ENCODE results near the gene EIF6.
"Not testable (repeated sequence)": the region's sequence is repeated elsewhere in the genome, so short reads cannot be mapped to it uniquely, and the experiment has no call there.

EIF6 gene

DNA sequence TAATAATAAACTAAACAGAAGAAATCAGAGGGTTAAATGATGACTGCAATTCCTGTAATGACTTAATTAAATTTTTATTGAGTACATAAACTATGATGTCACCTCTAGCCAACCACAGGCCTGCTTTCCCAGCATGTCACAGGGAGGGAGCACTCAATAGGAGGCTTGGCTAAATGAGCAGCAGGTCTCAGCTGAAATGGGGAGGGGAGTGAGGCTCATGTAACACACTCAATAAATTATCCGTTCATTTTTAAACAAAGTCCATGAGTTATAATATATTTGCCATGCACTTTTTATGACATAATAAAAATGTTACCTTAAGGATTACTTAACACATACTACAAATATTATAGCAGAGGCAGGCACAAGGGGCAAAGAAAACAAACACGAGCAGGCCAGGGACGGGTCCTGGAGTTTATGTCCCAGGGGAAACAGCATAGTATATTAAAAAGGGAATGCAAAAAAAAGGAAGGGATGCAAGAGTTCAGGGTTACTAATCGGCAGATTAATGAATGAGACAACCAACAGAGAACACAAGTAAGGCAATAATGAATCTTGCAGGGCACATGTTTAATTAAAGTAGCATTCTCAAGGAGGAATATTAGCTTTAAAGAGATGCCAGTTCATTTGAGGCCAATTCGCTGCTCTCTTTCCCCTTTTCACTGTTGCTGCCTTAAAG, 34.8 kb upstream of the EIF6 start:
- no peak for DNase-seq (ENCODE audit: low read depth)
- H3K4me3 ChIP-seq (ENCODE audit: low read depth, low read length): no peak overlapping the region
- TF ChIP-seq CTCF (IDR thresholded peaks at IDR 0.05; ENCODE audit: low read depth, low read length, missing control alignments): no peak

GRCh38 chr20:35318502-35319157, 34.1 kb upstream of the EIF6 start:
- TF ChIP-seq CTCF (IDR thresholded peaks at IDR 0.05; ENCODE audit: low read depth, low read length, missing control alignments): no peak
- H3K4me3 ChIP-seq (ENCODE audit: low read depth, low read length): no peak overlapping the region
- DNase-seq (ENCODE audit: low read depth): no peak

DNA sequence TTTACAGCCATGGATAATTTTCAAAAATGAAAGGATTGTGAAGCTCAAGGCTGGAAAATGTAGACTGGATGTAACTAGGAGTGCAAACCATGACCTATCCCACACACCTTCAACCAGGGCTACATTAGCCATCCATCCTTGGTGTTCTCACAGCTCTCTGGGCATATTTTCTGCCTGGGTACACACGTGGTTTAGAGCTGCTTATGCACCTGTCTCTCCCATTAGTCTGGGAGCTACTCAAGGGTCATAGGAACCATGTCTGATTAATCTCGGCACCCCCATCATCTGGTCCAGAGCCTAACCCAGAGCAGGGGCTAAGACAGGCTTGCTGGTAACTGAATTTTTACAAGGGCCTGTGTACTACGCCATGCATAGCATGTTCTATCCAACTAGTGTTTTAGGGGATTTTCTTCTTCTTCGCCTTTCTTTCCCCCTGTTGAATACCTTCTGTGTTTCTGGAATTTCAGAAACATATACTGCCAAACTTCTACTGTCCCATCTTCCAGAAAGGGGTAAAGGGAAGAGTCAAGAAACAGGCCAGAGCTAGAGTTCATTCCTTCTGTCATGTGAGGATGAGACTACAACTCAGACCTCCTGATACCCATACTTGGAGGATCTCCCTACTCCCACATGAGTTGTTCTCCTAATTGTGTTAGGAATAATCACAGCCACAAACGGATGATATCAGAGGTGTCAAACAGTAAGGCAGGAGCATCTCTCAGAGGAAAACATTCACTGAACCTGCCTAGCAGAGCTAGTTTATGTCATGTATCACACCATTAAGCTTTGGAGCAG, 33.0 kb upstream of the EIF6 start:
- no peak overlapping the region for H3K4me3 ChIP-seq (ENCODE audit: low read depth, low read length)
- no peak for DNase-seq (ENCODE audit: low read depth)
- TF ChIP-seq CTCF (IDR thresholded peaks at IDR 0.05; ENCODE audit: low read depth, low read length, missing control alignments): no peak

- TF ChIP-seq CTCF (IDR thresholded peaks at IDR 0.05; ENCODE audit: low read depth, low read length, missing control alignments): no peak
- DNase-seq (ENCODE audit: low read depth): no peak
- no peak overlapping the region for H3K4me3 ChIP-seq (ENCODE audit: low read depth, low read length)
Observed at GRCh38 chr20:35316086-35316485, 31.5 kb upstream of the EIF6 start.

DNA sequence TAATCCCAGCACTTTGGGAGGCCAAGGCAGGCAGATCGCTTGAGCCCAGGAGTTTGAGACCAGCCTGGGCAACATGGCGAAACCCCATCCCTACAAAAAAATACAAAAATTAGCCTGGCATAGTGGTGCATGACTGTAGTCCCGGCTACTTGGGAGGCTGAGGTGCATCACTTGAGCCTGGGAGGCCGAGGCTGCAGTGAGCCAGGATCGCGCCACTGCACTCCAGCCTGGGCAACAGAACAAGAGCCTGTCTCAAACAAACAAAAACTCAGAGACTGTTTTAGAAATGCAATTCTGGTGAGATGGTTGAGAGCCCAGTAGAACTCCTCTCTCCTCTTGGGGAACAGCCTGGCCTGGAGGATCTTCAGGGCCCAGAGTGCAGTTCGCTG, 31.1 kb upstream of the EIF6 start:
- H3K4me3 ChIP-seq (ENCODE audit: low read depth, low read length); DNase-seq (ENCODE audit: low read depth): not testable (repeated sequence)

DNA sequence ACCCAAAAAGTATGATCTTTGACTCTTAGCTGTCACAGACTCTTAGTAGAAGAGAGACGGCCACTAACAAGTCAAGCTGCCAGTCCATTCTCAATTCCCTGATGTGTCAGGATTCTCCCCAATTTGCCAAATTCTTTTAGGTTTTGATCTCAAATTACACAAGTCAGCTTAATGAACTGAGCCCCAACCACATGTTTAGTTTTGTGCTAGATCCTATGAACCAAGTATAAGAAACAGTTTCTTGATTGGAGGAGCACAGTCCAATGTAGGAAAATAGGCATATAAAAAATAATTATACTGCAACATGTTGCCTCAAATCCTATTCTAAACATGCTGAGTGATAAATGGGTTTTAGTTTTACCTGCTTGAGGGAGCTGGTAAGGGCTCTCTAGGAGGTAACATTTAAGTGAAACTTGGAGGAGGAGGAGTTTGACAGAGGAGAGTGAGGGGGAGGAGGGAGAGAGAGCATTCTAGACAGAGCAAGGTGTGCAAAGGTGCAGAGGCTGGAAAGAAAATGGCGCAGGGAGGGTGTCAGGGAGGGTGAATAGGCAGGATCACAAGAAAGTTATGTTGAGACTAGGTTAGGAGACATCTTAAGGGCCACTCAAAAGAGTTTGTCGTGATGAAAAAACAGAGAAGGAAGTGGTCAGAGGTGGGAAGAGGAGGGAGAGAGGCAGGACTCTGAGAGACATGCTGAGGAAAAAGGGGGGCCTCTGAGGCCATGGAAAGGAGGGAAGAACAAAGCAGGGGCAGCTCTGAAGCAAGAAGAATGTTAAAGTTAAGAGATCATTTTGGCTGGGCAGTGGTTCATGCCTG, 30.5 kb upstream of the EIF6 start:
- DNase-seq (ENCODE audit: low read depth): no peak
- no peak for TF ChIP-seq CTCF (IDR thresholded peaks at IDR 0.05; ENCODE audit: low read depth, low read length, missing control alignments)
- H3K4me3 ChIP-seq (ENCODE audit: low read depth, low read length): no peak overlapping the region

DNA sequence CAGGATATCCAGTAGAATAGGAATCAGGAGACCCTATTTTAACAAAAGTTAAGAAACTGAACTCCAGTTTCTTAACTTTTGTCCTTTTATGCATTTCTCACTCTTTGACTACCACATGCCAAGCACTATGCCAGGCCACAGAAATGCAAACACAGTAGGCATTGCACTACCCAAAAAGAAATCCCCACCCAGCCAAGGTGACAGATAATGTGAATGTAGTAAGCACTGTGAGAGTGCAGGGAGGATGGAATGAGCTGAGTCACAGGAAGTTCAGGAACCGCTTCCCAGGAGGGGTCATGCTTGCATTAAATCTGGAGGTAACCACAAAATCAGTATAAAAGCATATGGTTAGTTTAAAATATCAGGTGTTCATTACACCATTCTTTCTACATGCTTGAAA, 27.7 kb upstream of the EIF6 start:
- no peak overlapping the region for H3K4me3 ChIP-seq (ENCODE audit: low read depth, low read length)
- no peak for DNase-seq (ENCODE audit: low read depth)
- no peak for TF ChIP-seq CTCF (IDR thresholded peaks at IDR 0.05; ENCODE audit: low read depth, low read length, missing control alignments)

Measured in GM12864 (cell line).